NCI-H2196 (cell line): ENCODE results near the gene SDHB.

Experiments
- DNase-seq: peaks from one replicate; lab custom pipeline; 2025; ENCODE audit not compliant: unreplicated experiment; lab: John Stamatoyannopoulos, UW

Gene SDHB

GRCh38 chr1:16989676-16990391, 64.0 kb downstream of the SDHB start:
- no peak for DNase-seq

DNA sequence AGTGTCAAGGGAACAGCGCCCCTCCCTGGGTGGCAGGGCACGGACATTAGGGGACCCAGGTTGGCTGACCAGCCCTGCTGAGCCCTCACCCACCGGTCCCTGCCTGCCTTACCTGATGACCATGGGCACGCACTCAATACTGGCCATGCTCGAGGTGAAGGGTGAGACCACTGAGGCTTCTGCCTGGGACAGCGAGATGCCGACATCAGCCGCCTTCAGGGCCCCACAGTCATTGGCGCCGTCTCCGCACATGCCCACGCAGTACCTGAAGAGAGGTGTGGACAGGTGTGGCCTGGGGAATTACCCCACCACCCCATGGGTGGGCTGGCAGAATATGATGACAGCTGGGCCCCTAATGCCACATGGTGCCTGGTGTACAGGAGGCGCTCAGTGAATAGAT, 65.6 kb downstream of the SDHB start:
- no peak for DNase-seq

DNA sequence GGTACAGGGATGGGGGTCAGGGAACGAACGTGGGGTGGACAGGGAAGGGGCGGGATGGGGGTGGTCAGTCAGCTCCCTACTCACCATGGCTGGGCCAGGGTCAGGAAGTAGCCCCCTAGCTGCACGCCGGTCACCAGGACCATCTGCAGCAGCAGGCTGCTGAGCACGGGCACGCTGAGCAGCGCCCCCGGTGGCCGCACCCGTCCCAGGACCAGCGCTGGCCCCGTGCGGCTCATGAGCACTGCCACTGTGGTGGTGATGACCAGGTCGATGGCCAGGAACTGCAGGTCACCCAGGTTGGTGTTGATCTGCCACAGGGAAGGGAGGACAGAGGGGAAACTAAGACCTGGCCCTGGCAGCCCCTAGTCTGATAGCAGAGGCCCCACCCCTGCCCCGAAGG, 66.9 kb downstream of the SDHB start:
- DNase-seq, result no peak

- no peak for DNase-seq
Observed at GRCh38 chr1:16986560-16986959, 67.3 kb downstream of the SDHB start.

- DNase-seq, result no peak
Observed at GRCh38 chr1:16986113-16986512, 67.7 kb downstream of the SDHB start.

DNA sequence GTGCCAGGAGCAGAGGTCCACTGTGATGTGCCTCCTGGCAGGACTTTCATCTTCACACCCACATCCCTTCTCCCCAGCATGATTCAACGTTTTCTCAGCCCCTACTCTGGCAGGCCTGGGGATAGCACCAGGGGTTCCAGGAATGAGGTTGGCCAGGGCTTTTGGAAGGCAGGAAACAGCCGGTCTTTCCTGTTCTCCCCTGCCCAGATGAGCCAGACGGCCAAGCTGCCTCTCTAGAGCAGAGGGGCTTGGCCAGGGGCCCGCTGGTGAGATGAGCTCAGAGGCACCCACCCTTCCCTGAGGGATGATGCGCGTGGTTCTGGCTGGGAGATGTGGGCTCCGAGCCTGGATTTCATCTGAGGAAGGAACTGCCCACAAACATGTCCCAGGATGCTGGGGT, 69.1 kb downstream of the SDHB start:
- no peak for DNase-seq

- DNase-seq, result no peak
Observed at GRCh38 chr1:16983649-16984048, 70.2 kb downstream of the SDHB start.

DNA sequence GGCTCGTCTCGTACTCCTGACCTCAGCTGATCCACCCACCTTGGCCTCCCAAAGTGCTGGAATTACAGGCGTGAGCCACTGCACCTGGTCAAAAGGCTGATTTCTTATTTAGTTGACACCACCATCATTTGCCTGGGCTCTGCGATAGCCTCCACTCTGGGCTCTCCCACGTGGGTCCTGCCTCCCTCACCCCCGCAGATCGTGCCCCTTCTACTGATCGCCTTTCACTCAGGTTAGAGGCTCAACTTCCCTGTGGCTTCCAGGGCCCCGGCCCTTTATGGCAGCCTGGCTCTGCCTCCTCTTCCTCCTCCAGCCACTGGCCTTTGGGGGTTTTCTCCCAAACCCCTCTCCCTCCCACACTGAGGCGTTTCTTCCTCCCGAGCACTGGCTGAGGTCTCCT, 70.9 kb downstream of the SDHB start:
- DNase-seq, result no peak

DNA sequence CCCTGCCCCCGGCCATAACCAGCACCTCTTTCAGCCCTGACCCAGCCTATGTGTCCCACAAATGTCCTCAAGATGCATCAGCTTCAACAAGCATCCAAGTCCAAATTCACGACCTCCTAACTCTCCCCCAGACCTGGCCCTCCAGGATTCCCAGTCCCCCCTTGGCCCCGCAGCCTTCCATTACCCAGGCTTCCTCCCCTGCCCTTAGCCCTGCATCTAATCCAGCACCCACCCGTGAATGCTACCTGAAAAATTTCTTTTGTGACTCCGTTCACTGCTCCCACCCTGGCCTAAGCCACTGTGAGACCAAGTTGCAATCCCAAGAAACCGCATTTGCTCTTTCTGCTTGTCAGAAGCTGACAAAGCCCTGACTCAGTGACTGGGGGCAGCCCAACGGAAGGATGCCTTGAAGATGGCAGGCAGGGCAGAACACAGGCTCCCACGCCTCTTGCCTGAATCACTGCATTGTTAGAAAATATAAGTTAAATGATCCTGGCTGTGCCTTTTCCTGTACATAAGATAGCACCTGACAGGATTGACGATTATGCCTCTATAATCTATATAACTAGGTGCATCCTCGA, 72.5 kb downstream of the SDHB start:
- no peak for DNase-seq

DNA sequence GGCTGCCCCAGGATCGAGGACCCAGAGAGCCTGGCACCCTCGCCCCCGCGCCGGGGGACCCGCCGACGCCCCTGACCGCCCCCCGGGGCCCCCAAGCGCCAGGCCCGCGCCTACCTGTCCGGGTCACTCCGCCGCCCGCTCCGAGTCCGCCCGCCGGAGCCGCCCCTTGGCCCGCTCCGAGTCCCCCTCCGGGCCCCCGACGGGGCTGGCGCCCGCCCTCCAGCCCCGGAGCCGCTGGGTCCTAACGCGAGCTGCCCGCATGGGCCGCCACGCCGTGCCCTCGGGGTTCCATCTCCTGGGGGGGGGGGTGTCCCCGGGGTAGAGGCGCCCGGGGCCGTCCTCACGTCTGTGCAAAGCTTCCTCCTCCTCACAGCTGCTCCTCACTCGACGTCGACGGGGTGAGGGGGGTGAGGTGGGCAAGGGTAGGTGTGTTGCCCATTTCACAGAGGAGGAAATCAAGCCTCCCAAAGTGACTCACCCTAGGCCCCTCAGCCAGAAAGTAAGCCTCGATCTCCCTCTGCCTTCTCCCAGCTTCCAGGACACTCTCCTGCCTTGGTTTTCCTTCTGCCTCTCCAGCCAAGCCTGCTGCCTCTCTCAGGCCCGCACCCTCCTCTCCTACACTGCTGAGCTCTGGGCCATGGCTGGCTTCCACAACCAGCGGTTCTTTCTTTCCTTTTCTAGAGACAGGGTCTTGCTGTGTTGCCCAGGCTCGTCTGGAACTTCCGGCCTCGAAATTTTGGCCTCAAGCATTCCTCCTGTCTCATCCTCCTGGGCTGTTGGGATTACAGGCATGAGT, 73.2 kb downstream of the SDHB start, which contains the start of gene MFAP2:
Gene MFAP2, minus strand, starts transcription at position 148 of the 796 bp plus-strand sequence. CDS start 2,347 bp downstream, outside the sequence.
- no peak for DNase-seq

DNA sequence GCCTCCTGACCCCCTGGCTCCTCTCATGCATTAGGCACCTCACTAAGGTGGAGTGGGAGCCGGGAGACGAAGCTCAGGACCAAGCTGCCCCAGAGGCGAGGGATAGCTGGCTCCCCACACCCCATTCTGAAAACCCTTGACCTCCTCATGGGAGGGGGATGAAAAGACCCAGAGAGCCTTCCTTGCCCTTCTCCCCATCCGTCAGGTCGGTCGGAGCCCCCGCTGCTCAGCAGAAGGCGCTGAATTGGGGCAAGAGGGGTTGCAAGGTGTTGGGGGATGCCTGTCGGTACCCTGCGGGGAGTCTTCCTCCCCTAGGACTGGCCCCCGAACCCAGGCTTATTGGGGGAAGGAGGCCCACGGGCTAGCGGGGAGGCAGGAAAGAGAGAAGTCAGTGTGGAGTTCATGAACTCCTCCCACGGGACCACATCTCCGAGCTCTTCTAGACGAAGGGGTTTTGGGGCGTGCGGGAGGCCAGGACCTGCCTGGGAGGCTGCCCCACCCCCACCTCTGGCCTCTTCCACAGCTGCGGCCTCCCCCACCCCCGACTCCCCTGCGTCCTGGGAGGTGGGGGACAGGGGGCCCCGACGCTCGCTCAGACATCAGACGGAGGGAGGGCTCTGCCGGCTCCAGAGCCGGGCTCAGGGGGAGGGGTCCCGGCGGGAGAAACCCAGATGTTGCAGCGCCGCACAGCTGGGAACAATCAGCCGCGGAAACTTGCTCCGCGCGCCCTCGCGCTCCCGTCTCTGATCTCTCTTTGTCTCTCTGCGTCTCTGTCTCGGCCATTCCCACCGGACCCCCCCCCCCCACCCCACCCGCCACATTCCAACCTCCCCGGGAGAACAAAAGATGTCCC, 74.1 kb downstream of the SDHB start:
- no peak for DNase-seq

DNA sequence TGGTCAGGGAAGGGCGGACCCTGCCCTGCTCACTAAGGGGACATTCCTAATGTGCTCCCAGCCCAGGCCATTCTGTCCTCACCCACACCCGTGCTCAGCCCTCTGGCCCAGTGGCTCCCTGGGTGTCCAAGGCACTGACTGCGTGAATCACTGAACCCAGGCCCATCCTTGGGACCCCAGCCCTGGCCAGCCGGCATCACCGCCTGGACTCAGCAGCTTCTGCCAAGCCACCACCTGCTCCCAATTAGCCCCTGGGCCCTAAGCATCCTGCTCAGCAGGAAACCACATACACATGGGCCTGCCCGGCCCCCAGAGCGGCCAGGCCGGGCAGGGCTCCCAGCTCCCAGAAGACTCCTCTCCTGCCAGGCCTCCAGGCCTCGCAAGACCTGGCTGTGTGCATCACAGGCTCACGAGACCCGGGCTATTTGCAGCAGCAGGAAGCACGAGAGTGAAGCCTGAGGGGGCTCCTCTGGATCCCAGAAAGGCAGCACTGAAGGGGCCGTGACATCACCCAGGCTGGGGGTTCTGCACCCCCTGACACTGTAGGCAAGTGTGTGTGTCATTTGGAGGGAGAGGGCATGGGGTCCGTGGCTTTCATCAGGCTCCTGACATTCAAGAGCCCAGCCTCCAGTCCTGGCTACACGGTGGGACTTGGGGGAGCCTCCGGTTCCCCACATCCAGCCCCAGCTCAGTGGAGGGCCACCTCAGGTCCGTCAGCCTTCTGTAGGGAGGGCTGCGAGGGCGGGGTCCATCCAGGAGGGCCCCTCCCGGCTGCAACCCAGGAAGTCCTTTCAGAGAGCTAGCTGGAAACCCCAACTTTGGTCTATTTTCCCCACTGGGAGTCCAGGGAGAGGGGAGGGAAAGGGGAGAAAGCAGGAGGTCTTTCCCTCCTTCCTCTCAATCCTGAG, 75.0 kb downstream of the SDHB start:
- no peak for DNase-seq

- no peak for DNase-seq
Observed at GRCh38 chr1:16978139-16978538, 75.7 kb downstream of the SDHB start.

- DNase-seq, result no peak
Observed at GRCh38 chr1:16977377-16977776, 76.5 kb downstream of the SDHB start.

- no peak for DNase-seq
Observed at GRCh38 chr1:16976966-16977365, 76.9 kb downstream of the SDHB start.

DNA sequence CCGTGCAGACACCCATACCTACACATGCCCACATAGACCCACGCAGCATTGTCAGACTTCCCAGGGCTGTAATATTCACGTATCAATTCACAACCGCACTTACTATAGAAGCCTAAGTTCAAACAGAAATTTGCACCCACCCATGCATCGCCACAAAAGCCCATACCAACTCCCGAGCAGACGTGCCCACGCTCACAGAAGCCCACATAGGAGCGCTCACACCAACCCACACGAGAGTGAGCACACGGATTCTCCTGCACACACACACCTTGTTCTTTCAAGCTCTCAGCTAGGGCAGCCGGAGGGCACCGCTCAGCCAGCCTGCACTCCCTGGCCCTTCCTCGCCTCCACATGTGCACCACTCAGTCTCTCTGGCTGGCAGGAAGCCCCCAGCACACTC, 78.0 kb downstream of the SDHB start:
- DNase-seq, result no peak

GRCh38 chr1:16975211-16975610, 78.6 kb downstream of the SDHB start:
- no peak for DNase-seq

GRCh38 chr1:16973215-16973614, 80.6 kb downstream of the SDHB start:
- no peak for DNase-seq

- no peak for DNase-seq
Observed at GRCh38 chr1:16972189-16972895, 81.5 kb downstream of the SDHB start.
